ENCODE results near the gene ANTXR1.
A peak's percentile ranks its signal among the peaks of the same experiment; 100 is the strongest.

Gene ANTXR1

GRCh38 chr2:69007169-69007568 lies 5.8 kb upstream of the ANTXR1 start:
- Histone ChIP-seq H3K4me2 (ENCODE audit: low read length) (no peak overlapping the region), H3K36me3 (ENCODE audit: insufficient read depth, low read length) (no peaks in the 10 kb centered on the region), H3K9ac (ENCODE audit: low read depth, low read length) (no peak overlapping the region)

GRCh38 chr2:69007603-69008002 lies 5.4 kb upstream of the ANTXR1 start:
- Histone ChIP-seq H3K9me3 (replicated peaks; ENCODE audit: low read length) (no peaks in the 10 kb centered on the region), H3K4me1 (ENCODE audit: control insufficient read depth, insufficient read depth, low read length) (peaks cover 4% of the 10 kb centered on the region), H3K27me3 (ENCODE audit: control insufficient read depth, insufficient read depth, low read length) (no peaks in the 10 kb centered on the region), H3K36me3 (ENCODE audit: insufficient read depth, low read length) (no peaks in the 10 kb centered on the region), H3K9ac (ENCODE audit: low read depth, low read length) (no peak overlapping the region), H3K4me2 (ENCODE audit: low read length) (no peak overlapping the region), H3K4me3 (ENCODE audit: low read length) (no peak overlapping the region)

More at GRCh38 chr2:69007169-69007568, 5.8 kb upstream of the ANTXR1 start:
- H3K4me3 ChIP-seq (ENCODE audit: low read length): no peak overlapping the region
- no peaks in the 10 kb centered on the region for H3K9me3 ChIP-seq (replicated peaks; ENCODE audit: low read length)
- H3K27me3 ChIP-seq (ENCODE audit: control insufficient read depth, insufficient read depth, low read length): no peaks in the 10 kb centered on the region
- no peaks in the 10 kb centered on the region for H3K4me1 ChIP-seq (ENCODE audit: control insufficient read depth, insufficient read depth, low read length)

GRCh38 chr2:69010437-69011194 lies 2.4 kb upstream of the ANTXR1 start:
- Histone ChIP-seq H3K27me3 (ENCODE audit: control insufficient read depth, insufficient read depth, low read length) (no peaks in the 10 kb centered on the region), H3K4me2 (ENCODE audit: low read length) (no peak overlapping the region), H3K4me1 (ENCODE audit: control insufficient read depth, insufficient read depth, low read length) (peaks cover 5% of the 10 kb centered on the region), H3K36me3 (ENCODE audit: insufficient read depth, low read length) (no peaks in the 10 kb centered on the region), H3K4me3 (ENCODE audit: low read length) (no peak overlapping the region), H3K9ac (ENCODE audit: low read depth, low read length) (no peak overlapping the region), H3K9me3 (replicated peaks; ENCODE audit: low read length) (no peaks in the 10 kb centered on the region)

- Histone ChIP-seq H3K27me3 (ENCODE audit: control insufficient read depth, insufficient read depth, low read length) (no peaks in the 10 kb centered on the region), H3K4me3 (ENCODE audit: low read length) (no peak overlapping the region), H3K36me3 (ENCODE audit: insufficient read depth, low read length) (no peaks in the 10 kb centered on the region), H3K4me1 (ENCODE audit: control insufficient read depth, insufficient read depth, low read length) (peaks cover 11% of the 10 kb centered on the region), H3K9ac (ENCODE audit: low read depth, low read length) (no peak overlapping the region), H3K4me2 (ENCODE audit: low read length) (no peak overlapping the region), H3K9me3 (replicated peaks; ENCODE audit: low read length) (no peaks in the 10 kb centered on the region)
These were observed 1.3 kb upstream of the ANTXR1 start for GRCh38 chr2:69011611-69012157.

GRCh38 chr2:69012310-69013141 lies 453 bp upstream of the ANTXR1 start:
- peak overlapping the region; percentile 96 for H3K4me3 ChIP-seq (ENCODE audit: low read length)
- no peaks in the 10 kb centered on the region for H3K36me3 ChIP-seq (ENCODE audit: insufficient read depth, low read length)
- H3K4me2 ChIP-seq (ENCODE audit: low read length): peak overlapping the region; percentile 94
- no peaks in the 10 kb centered on the region for H3K9me3 ChIP-seq (replicated peaks; ENCODE audit: low read length)
- H3K27me3 ChIP-seq (ENCODE audit: control insufficient read depth, insufficient read depth, low read length): no peaks in the 10 kb centered on the region
- peaks cover 19% of the 10 kb centered on the region for H3K4me1 ChIP-seq (ENCODE audit: control insufficient read depth, insufficient read depth, low read length)
- H3K9ac ChIP-seq (ENCODE audit: low read depth, low read length): peak overlapping the region; percentile 99

GRCh38 chr2:69013840-69014821 lies 1.2 kb downstream of the ANTXR1 start:
- Histone ChIP-seq H3K4me2 (ENCODE audit: low read length) (peak overlapping the region; percentile 94), H3K4me3 (ENCODE audit: low read length) (peak overlapping the region; percentile 96), H3K36me3 (ENCODE audit: insufficient read depth, low read length) (no peaks in the 10 kb centered on the region), H3K9ac (ENCODE audit: low read depth, low read length) (peak overlapping the region; percentile 99), H3K4me1 (ENCODE audit: control insufficient read depth, insufficient read depth, low read length) (peaks cover 35% of the 10 kb centered on the region), H3K27me3 (ENCODE audit: control insufficient read depth, insufficient read depth, low read length) (no peaks in the 10 kb centered on the region), H3K9me3 (replicated peaks; ENCODE audit: low read length) (no peaks in the 10 kb centered on the region)

GRCh38 chr2:69017080-69017479 lies 4.1 kb downstream of the ANTXR1 start:
- Histone ChIP-seq H3K4me2 (ENCODE audit: low read length) (peak overlapping the region; percentile 94), H3K4me3 (ENCODE audit: low read length) (peak overlapping the region; percentile 96), H3K9ac (ENCODE audit: low read depth, low read length) (peak overlapping the region; percentile 99), H3K27me3 (ENCODE audit: control insufficient read depth, insufficient read depth, low read length) (no peaks in the 10 kb centered on the region), H3K9me3 (replicated peaks; ENCODE audit: low read length) (no peaks in the 10 kb centered on the region), H3K36me3 (ENCODE audit: insufficient read depth, low read length) (no peaks in the 10 kb centered on the region), H3K4me1 (ENCODE audit: control insufficient read depth, insufficient read depth, low read length) (peaks cover 49% of the 10 kb centered on the region)

GRCh38 chr2:69017835-69018234 lies 4.9 kb downstream of the ANTXR1 start:
- Histone ChIP-seq H3K4me1 (ENCODE audit: control insufficient read depth, insufficient read depth, low read length) (peaks cover 50% of the 10 kb centered on the region), H3K4me2 (ENCODE audit: low read length) (peak overlapping the region; percentile 94), H3K9me3 (replicated peaks; ENCODE audit: low read length) (no peaks in the 10 kb centered on the region), H3K9ac (ENCODE audit: low read depth, low read length) (no peak overlapping the region), H3K27me3 (ENCODE audit: control insufficient read depth, insufficient read depth, low read length) (no peaks in the 10 kb centered on the region), H3K36me3 (ENCODE audit: insufficient read depth, low read length) (peaks cover 3% of the 10 kb centered on the region), H3K4me3 (ENCODE audit: low read length) (no peak overlapping the region)

- H3K4me2 ChIP-seq (ENCODE audit: low read length): peak overlapping the region; percentile 41
- H3K4me3 ChIP-seq (ENCODE audit: low read length): no peak overlapping the region
- H3K27me3 ChIP-seq (ENCODE audit: control insufficient read depth, insufficient read depth, low read length): no peaks in the 10 kb centered on the region
- no peaks in the 10 kb centered on the region for H3K9me3 ChIP-seq (replicated peaks; ENCODE audit: low read length)
- peaks cover 3% of the 10 kb centered on the region for H3K36me3 ChIP-seq (ENCODE audit: insufficient read depth, low read length)
- peaks cover 50% of the 10 kb centered on the region for H3K4me1 ChIP-seq (ENCODE audit: control insufficient read depth, insufficient read depth, low read length)
- no peak overlapping the region for H3K9ac ChIP-seq (ENCODE audit: low read depth, low read length)
These were observed 5.7 kb downstream of the ANTXR1 start for GRCh38 chr2:69018678-69019095.

GRCh38 chr2:69020496-69021426 lies 7.8 kb downstream of the ANTXR1 start:
- Histone ChIP-seq H3K9ac (ENCODE audit: low read depth, low read length) (no peak overlapping the region), H3K9me3 (replicated peaks; ENCODE audit: low read length) (no peaks in the 10 kb centered on the region), H3K27me3 (ENCODE audit: control insufficient read depth, insufficient read depth, low read length) (no peaks in the 10 kb centered on the region), H3K36me3 (ENCODE audit: insufficient read depth, low read length) (peaks cover 3% of the 10 kb centered on the region), H3K4me3 (ENCODE audit: low read length) (no peak overlapping the region), H3K4me2 (ENCODE audit: low read length) (peak overlapping the region; percentile 6), H3K4me1 (ENCODE audit: control insufficient read depth, insufficient read depth, low read length) (peaks cover 50% of the 10 kb centered on the region)

All from skeletal muscle satellite cell (primary cell).